Islet of Langerhans (tissue), 1 donor: ENCODE data around the gene OAT.
"Not testable (repeated sequence)": the region's sequence is repeated elsewhere in the genome, so short reads cannot be mapped to it uniquely, and the experiment has no call there.

Experiments used
- FAIRE-seq: peaks from one replicate; lab custom pipeline; 2011; peaks lifted over from hg19 to GRCh38; lab: Jason Lieb, UNC

Gene OAT

DNA sequence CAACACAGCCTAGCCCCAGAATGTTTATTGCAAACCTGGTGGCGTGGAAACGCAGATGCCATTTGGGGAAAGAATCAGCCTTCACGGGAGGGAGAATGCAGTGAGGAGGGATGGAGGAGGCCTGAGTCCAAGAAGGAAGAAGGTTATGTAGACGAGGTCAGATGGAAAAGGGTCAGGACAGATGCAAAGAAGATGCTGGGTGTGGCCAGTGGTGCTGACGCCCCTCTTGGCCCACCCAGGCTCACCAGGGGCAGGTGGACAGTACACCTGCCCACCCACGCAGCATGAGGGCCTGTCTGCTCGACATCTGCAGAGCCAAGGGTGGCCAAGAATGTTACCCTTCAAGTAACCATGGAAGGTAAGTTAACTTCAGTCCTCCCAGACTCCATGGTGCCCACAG is 40.5 kb downstream of the OAT start:
- FAIRE-seq = no peak

- FAIRE-seq = no peak
These were observed 41.6 kb downstream of the OAT start for GRCh38 chr10:124377101-124377500.

- no peak for FAIRE-seq
These were observed 42.3 kb downstream of the OAT start for GRCh38 chr10:124376411-124376810.

DNA sequence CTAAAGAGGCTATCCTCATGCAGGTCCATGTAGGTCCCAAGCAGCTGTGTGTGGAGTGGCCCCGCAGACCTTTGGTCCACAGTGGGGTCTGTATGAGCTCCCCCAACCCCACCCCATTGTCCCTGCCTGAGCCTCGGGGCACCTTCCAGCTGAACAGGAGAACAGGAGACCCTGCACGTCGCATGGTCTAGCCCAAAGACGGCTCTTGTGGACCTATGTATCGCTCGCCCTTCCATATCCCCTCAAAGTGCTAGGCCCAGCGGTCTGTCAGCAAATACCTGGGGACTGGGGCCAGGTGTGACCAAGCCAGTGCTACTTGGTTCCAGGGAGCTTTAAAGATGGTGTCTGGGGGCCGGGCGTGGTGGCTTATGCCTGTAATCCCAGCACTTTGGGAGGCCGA is 43.0 kb downstream of the OAT start:
- FAIRE-seq = no peak

DNA sequence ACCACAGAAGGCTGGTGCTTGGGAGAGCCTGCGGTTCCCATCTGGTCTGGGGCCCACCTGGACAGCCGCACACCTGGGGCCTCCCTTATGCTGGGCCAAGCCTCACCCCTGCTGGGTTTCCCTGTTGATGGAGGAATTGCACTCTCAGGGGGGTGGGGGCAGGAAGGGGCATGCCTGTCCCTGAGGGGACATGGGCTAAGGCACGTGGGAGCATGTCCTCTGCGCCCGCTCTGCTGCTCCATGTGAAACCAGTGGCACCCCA is 43.4 kb downstream of the OAT start:
- no peak for FAIRE-seq

GRCh38 chr10:124374535-124375352 is 44.0 kb downstream of the OAT start:
- FAIRE-seq = no peak

DNA sequence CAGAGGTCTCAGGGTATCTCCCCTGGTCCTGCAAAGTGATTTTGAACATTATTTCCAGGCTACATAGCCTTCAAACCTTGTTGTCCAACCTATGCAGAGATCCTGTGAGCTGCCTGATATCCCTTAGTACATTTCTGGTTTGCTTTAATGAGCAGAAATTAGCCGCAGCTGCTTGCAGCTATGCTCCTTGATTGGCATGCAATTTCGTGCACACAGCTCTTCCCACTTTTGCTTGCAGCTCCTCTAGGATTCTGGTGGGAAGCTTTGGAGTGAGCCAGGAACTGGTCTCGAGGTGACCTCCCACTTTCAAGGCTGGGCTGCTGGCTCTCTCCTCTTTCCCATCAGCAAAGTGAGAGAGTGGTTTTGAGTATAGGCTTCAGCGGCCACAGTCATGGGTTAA is 45.8 kb downstream of the OAT start:
- FAIRE-seq = no peak

DNA sequence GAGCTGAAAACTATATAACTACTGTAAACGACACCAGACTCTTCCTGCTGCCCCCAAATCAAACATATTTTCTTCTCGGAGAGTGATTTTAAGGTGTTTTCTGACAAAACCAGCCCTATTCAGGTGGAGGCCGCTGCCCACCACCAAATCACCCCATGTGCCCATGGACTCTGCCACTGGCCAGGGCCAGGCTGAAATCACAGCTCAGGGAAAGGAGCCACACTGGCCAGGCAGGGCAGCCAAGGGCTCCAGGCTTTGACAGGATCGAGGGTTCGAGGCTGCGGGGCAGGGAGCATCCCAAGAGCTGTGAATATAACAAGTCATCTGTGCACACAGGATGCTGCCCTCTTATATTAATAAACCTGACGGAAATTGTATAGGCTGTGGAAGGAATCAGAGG is 48.3 kb downstream of the OAT start:
- no peak for FAIRE-seq

DNA sequence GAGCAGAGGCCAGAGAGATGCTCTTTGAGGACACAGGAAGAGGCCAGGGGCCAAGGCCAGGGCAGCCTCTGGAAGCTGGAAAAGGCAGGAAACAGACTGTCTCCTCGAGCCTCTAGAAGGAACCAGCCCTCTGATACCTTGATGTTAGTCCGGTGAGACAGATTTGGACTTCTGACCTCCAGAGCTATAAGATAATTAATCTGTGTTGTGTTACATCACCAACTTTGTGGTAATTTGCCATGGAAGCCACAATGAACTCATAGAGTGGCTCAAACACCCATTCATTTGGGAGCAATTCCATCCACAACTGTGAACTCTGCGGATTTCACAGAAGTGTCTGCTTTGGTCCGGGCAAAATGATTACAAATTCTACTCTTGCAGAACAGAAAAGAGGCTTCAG is 48.7 kb downstream of the OAT start:
- no peak for FAIRE-seq

- not testable (repeated sequence) for FAIRE-seq
These were observed 49.2 kb downstream of the OAT start for GRCh38 chr10:124369533-124369932.

DNA sequence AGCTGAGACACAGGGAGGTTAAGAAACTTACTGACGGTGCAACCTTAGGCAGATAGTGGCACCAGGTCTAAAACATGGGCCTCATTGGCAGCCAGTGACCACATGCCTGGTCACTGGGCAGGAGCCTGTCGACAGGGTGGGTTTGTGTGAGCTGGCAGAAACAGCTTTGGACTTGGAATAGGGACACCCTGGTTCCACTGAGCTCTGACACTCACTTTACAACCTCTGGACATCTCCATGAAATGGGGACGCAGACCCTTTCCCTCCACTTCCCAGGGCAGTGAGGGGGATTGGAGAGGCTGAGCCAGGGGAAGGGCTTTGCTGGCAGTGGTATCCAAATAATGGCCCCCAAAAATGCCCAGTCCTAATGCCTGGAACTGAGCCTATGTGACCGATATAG is 49.7 kb downstream of the OAT start:
- no peak for FAIRE-seq

DNA sequence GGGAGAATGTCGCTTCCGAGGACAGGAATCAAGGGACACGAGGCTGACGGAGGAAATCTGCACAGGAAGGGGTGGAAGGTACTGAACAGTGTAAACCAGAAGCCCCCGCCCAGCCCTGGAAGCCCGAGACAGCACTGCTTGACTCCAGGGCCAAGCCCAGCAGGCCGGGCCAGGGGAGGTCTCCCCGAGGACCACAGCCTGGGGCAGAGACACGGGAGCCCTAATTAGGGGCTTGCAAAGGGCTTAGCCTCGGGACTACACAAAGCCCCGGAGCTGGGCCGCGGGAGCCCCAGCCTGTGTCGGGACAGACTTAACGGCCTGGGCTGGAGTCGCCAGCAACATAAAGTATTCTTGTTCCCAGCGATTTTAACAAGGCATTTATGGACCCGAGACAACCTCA is 50.8 kb downstream of the OAT start:
- FAIRE-seq = no peak

- no peak for FAIRE-seq
These were observed 51.3 kb downstream of the OAT start for GRCh38 chr10:124367414-124367813.

- FAIRE-seq = no peak
These were observed 51.9 kb downstream of the OAT start for GRCh38 chr10:124366825-124367224.

- FAIRE-seq = no peak
These were observed 52.4 kb downstream of the OAT start for GRCh38 chr10:124366343-124366742.

- no peak for FAIRE-seq
These were observed 54.0 kb downstream of the OAT start for GRCh38 chr10:124364674-124365073.

DNA sequence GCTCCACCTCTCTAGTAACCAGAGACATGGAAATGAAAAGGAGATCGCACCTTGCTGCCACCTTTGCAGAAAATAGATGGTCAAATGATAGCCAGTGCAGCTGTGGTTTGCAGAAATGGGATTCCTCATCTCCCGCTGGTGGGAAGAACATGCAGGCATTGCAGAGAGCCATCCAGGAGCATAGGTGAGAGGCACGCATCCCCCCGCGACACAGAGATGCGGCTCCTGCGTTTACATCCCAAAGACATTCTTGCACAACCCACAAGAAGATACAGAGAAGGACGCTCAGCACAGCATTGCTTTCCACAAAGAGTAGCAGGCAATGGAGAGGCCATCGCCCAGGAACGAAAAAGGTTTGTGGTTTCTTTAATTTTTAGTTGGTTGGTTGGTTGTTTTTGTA is 56.2 kb downstream of the OAT start:
- FAIRE-seq = no peak

DNA sequence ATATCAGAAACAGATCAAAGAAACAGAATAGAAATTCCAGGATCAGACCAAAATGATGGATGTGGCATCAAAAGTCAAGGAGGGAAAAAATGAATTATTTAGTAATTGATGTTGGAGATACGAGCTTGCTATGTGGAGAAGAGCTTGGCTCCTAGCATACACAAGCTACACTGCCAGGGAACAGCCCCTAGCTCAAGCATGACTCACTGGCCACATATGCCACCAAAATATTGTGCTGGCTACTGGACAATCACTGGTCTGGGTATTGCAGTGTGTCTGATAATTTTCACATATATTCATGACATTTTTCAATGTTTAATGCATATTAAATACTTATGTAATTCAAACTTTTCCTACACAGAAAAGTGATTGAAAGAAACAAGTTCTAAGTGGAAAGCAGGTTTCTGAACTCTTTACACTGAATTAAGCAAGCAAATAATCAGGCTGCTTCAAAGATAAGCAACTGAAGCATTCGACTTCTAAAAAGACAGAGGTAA is 59.3 kb downstream of the OAT start:
- FAIRE-seq = no peak

DNA sequence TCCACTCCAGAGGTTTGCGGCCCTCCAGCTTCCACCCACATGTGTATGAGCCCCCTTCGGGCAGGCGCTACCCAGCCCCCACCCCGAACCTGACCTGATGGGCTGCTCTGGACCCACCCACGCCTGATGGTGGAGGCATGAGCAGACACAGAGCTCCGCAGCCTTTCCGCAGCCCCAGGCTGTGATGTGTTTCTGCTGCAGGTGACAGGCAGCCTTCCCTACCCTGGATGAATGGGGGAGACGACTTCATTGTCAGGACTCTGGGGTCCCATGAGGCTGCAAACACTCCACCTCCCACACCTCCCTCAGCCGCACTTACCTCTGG is 61.2 kb downstream of the OAT start:
- no peak for FAIRE-seq

- no peak for FAIRE-seq
These were observed 61.8 kb downstream of the OAT start for GRCh38 chr10:124356701-124357560.

DNA sequence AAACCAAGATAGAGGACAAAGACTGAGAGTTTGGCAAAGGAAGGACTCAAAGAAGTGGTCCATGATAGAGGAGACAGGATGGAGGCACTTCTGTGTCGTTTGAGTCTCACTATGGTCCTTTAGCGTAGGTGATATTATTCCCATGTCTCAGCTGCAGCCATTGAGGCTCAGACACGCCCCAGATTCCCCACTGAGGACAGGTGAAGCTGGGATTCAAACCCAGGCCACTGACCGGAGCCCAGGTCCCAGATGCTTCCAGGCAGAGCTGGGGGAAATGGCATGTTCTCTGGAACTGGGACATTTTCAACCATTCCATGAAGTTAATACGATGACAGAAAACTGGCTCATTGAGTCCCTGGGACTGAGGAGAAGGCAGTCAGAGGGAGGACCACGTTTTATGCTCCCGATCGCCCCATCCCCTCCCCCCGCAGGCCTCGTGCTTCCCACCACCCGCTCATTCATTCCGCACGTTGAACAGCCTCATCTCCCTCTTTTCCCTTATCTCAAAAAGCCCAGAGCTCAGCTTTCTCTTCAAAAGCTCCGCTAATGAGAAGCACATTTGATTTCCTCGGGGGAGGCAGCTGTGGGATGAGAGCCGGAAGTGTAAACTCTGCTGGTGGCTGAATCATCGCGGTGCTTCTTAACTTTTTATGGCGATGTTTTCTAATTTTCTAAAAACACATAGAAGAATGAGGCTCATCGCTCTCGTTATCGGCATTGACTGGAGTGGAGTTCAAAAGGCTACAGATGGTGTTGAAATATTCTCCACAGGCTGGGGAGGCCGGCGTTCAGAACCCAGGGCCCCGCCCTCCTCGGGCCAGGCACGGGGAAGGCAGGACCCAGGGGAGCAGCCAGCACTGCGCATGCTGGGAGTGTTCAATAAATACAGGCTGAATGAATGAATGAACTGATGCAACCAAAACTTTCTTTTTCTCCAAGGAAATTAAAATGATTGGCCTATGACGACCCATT is 64.0 kb downstream of the OAT start:
- FAIRE-seq = no peak

DNA sequence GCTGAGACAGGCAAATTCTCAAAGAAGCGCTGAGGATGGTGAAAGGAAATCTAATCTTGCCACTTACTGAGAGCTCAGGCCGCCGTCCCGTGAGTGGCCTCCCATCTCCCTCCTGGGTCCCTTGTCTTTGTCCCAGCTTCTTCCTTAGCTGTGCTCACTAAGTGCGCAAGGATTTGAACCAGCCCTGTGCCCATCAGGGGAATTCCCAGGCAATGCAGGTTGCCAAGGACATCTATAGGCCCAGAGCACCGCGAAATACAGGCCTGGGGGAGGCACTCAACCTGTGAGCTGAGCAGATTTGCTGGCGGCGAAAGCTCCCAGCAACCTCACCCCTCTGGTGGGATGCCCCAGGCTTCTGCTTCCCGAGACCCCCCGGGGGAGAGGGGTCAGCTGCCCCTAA is 64.8 kb downstream of the OAT start:
- no peak for FAIRE-seq
